CD4-positive, alpha-beta T cell (primary cell): Measurements from ENCODE around the gene IGFL1. TPM values are rescaled to one million over a fixed set of nuclear protein-coding genes. Genes with fewer than 3 reads are reported as not detected.
"Not testable (repeated sequence)": the region's sequence is repeated elsewhere in the genome, so short reads cannot be mapped to it uniquely, and the experiment has no call there.

Experiments
- ATAC-seq: fragments of 200-7000 bp; cut with Tn5 transposase; one replicate; pipeline ENCODE4 v1.10.0; 2022; ENCODE audit warnings: mild to moderate bottlenecking; ENCODE audit not compliant: poor library complexity
- CTCF ChIA-PET: fragments of 350-600 bp; sonication (Branson Sonifier 250); formaldehyde crosslinking; loops from one replicate; lab custom pipeline; 2021; ENCODE audit warnings: antibody characterized with exemption, inconsistent platforms; lab: Charles Lee
- POLR2A ChIA-PET: fragments of 350-600 bp; sonication (Branson Sonifier 250); formaldehyde crosslinking; loops from one replicate; lab custom pipeline; 2021; ENCODE audit warnings: antibody characterized with exemption, inconsistent platforms; lab: Charles Lee
- DNase-seq, 14 experiments: peaks; one replicate each; pipeline ENCODE4 v3.0.0-alpha.2; 2013 to 2020; ENCODE audit warnings: mixed read lengths in 2 of 14
- H3K27ac ChIP-seq, 2 donors: one replicate each; pipeline versions ENCODE4 v1.5.1 to v1.7.0; 2013; ENCODE audit warnings: low read length in 2 of 2, low read depth in 1 of 2, mild to moderate bottlenecking in 1 of 2
- H3K27me3 ChIP-seq, 2 experiments: 1 replicate in 1 of 2; 2 replicates in 1 of 2; pipeline versions ENCODE4 v1.6.1 to v1.7.0; 2013; ENCODE audit warnings: low read length in 2 of 2, control low read depth in 1 of 2, mild to moderate bottlenecking in 1 of 2, moderate library complexity in 1 of 2; ENCODE audit not compliant: insufficient read depth in 2 of 2, control insufficient read depth in 1 of 2
- H3K36me3 ChIP-seq: one replicate; pipeline ENCODE4 v1.6.1; 2013; ENCODE audit warnings: low read length, control low read depth; ENCODE audit not compliant: insufficient read depth
- H3K4me1 ChIP-seq: one replicate; pipeline ENCODE4 v1.6.1; 2013; ENCODE audit warnings: low read length, control low read depth; ENCODE audit not compliant: insufficient read depth
- H3K4me3 ChIP-seq: one replicate; pipeline ENCODE4 v1.5.1; 2013; ENCODE audit warnings: mild to moderate bottlenecking, low read length, moderate library complexity
- H3K9me3 ChIP-seq, 2 experiments: 1 replicate in 1 of 2; 2 replicates in 1 of 2; pipeline versions ENCODE4 v1.6.1 to v1.7.0; 2013; ENCODE audit warnings: low read length in 2 of 2, mild to moderate bottlenecking in 2 of 2, control low read depth in 1 of 2, moderate library complexity in 1 of 2; ENCODE audit not compliant: control insufficient read depth in 1 of 2, insufficient read depth in 1 of 2
- H3K27ac Mint-ChIP-seq: one replicate; pipeline ENCODE4 v1.8.0; 2020; ENCODE audit warnings: mixed read lengths
- H3K27me3 Mint-ChIP-seq: one replicate; pipeline ENCODE4 v1.8.0; 2021; ENCODE audit warnings: mixed read lengths
- H3K36me3 Mint-ChIP-seq: one replicate; pipeline ENCODE4 v1.8.0; 2021; ENCODE audit warnings: low read depth, mixed read lengths
- H3K4me1 Mint-ChIP-seq: one replicate; pipeline ENCODE4 v1.8.0; 2021; ENCODE audit warnings: low read depth, mixed read lengths
- H3K4me3 Mint-ChIP-seq: one replicate; pipeline ENCODE4 v1.8.0; 2020; ENCODE audit warnings: mild to moderate bottlenecking, mixed read lengths
- H3K9me3 Mint-ChIP-seq: one replicate; pipeline ENCODE4 v1.8.0; 2020; ENCODE audit warnings: mixed read lengths
- CTCF ChIP-seq: fragments of 200-600 bp; IDR thresholded peaks from one replicate; pipeline ENCODE4 v1.8.0; 2022; ENCODE audit warnings: antibody characterized with exemption, mild to moderate bottlenecking
- intact Hi-C, 2 experiments: fragments of 100-400 bp; cut with DNase I in 1 of 2; cut with micrococcal nuclease in 1 of 2; formaldehyde crosslinking; loops; one replicate each; pipeline versions ENCODE4 v1.15.1 to v1.9.0; 2023 to 2025; cut with DNase I, micrococcal nuclease
- total RNA-seq, 174 experiments: library from RNA in 2 of 174; stranded (reverse) in 2 of 174; gene quantifications; one replicate each; pipeline ENCODE4 v1.2.3 and lab custom pipeline; 2021 to 2026

The IGFL1 gene
- total RNA-seq, 2 experiments from 2014 or later: not detected

GRCh38 chr19:46205183-46205984, 24.2 kb upstream of the IGFL1 start:
- Mint-ChIP-seq H3K27me3 (peaks cover 38% of the 10 kb centered on the region), H3K9me3 (no peaks in the 10 kb centered on the region), H3K36me3 (no peaks in the 10 kb centered on the region), H3K4me1 (no peaks in the 10 kb centered on the region), H3K4me3 (no peak overlapping the region), H3K27ac (no peak overlapping the region)
- TF ChIP-seq CTCF: no peak
- ChIA-PET POLR2A (no interaction called here), CTCF (interaction anchor here (0.5 kb wide), 1 partner anchor 76 kb away, joined by 3 read pairs; no protein-coding TSS in a partner anchor)
- Histone ChIP-seq H3K4me3 (no peak overlapping the region), H3K9me3 (no peaks in the 10 kb centered on the region), H3K27ac (no peak overlapping the region), H3K27me3 (peaks cover 2 to 3% of the 10 kb centered on the region in 2 experiments), H3K4me1 (no peaks in the 10 kb centered on the region), H3K36me3 (no peaks in the 10 kb centered on the region)
- intact Hi-C loops: no loop called here
- DNase-seq: no peak
- ATAC-seq: no peak

GRCh38 chr19:46206176-46206575, 23.4 kb upstream of the IGFL1 start:
- Histone ChIP-seq H3K4me1 (no peaks in the 10 kb centered on the region), H3K27me3 (peaks cover 2 to 3% of the 10 kb centered on the region in 2 experiments), H3K36me3 (no peaks in the 10 kb centered on the region), H3K9me3 (no peaks in the 10 kb centered on the region), H3K4me3 (no peak overlapping the region), H3K27ac (no peak overlapping the region)
- ChIA-PET POLR2A (no interaction called here), CTCF (no interaction called here)
- no peaks in the 10 kb centered on the region for H3K4me1 Mint-ChIP-seq
- no peaks in the 10 kb centered on the region for H3K9me3 Mint-ChIP-seq
- TF ChIP-seq CTCF: no peak
- intact Hi-C loops: no loop called here
- no peak overlapping the region for H3K4me3 Mint-ChIP-seq
- no peaks in the 10 kb centered on the region for H3K36me3 Mint-ChIP-seq
- no peak for ATAC-seq
- no peak for DNase-seq
- H3K27ac Mint-ChIP-seq: no peak overlapping the region
- peaks cover 45% of the 10 kb centered on the region for H3K27me3 Mint-ChIP-seq

- Mint-ChIP-seq H3K36me3 (no peaks in the 10 kb centered on the region), H3K4me3 (no peak overlapping the region), H3K4me1 (no peaks in the 10 kb centered on the region), H3K9me3 (no peaks in the 10 kb centered on the region), H3K27me3 (peaks cover 44% of the 10 kb centered on the region), H3K27ac (no peak overlapping the region)
- peaks cover 2 to 3% of the 10 kb centered on the region in 2 experiments for H3K27me3 ChIP-seq
- H3K27ac ChIP-seq: no peak overlapping the region
- H3K9me3 ChIP-seq: no peaks in the 10 kb centered on the region
- POLR2A ChIA-PET: no interaction called here
- no peak for TF ChIP-seq CTCF
- no peaks in the 10 kb centered on the region for H3K36me3 ChIP-seq
- H3K4me1 ChIP-seq: no peaks in the 10 kb centered on the region
- H3K4me3 ChIP-seq: no peak overlapping the region
- no peak for DNase-seq
- no peak for ATAC-seq
- CTCF ChIA-PET: interaction anchor here (0.5 kb wide), 1 partner anchor 1068 kb away, joined by 5 read pairs; no protein-coding TSS in a partner anchor
- intact Hi-C loops: no loop called here
Measured at GRCh38 chr19:46206682-46207081, 22.9 kb upstream of the IGFL1 start.

- H3K36me3 ChIP-seq, H3K27me3 ChIP-seq, H3K4me3 ChIP-seq, DNase-seq, H3K27ac Mint-ChIP-seq, ATAC-seq, H3K27ac ChIP-seq, H3K9me3 Mint-ChIP-seq, H3K4me1 Mint-ChIP-seq, H3K9me3 ChIP-seq, intact Hi-C loops, CTCF ChIA-PET, POLR2A ChIA-PET, H3K4me1 ChIP-seq, H3K36me3 Mint-ChIP-seq, H3K4me3 Mint-ChIP-seq: not testable (repeated sequence)
- peaks cover 40% of the 10 kb centered on the region for H3K27me3 Mint-ChIP-seq
Measured at GRCh38 chr19:46207858-46208257, 21.7 kb upstream of the IGFL1 start.
